Stimulated activated naive B cell treated with anti-CD40 and anti-IgM and Interleukin-4, amounts not matched to agents 10 μg/mL and 1 μg/mL and 100 μg/mL, for 72 hours (primary cell): Measurements from ENCODE around the gene CHST4.

Experiments
- ATAC-seq, 2 donors: fragments of 150-1000 bp; cut with Tn5 transposase; replicated peaks; 2 replicates each; pipeline ENCODE4 v1.10.0; 2021; ENCODE audit warnings: moderate library complexity in 1 of 2
- DNase-seq: peaks from one replicate; pipeline ENCODE4 v3.0.0; 2021
- H3K27ac Mint-ChIP-seq: one replicate; pipeline ENCODE4 v1.8.0; 2022; ENCODE audit warnings: mild to moderate bottlenecking, mixed read lengths
- H3K27me3 Mint-ChIP-seq, 2 donors: one replicate each; pipeline ENCODE4 v1.8.0; 2022; ENCODE audit warnings: mixed read lengths in 2 of 2
- H3K36me3 Mint-ChIP-seq, 2 donors: one replicate each; pipeline ENCODE4 v1.8.0; 2022; ENCODE audit warnings: mixed read lengths in 2 of 2, mild to moderate bottlenecking in 1 of 2
- H3K4me1 Mint-ChIP-seq, 2 donors: one replicate each; pipeline ENCODE4 v1.8.0; 2022; ENCODE audit warnings: mixed read lengths in 2 of 2, mild to moderate bottlenecking in 1 of 2
- H3K4me3 Mint-ChIP-seq, 2 donors: one replicate each; pipeline ENCODE4 v1.8.0; 2022; ENCODE audit warnings: mild to moderate bottlenecking in 2 of 2, mixed read lengths in 2 of 2, moderate library complexity in 1 of 2
- H3K9me3 Mint-ChIP-seq, 2 donors: one replicate each; pipeline ENCODE4 v1.8.0; 2022; ENCODE audit warnings: mixed read lengths in 2 of 2, mild to moderate bottlenecking in 1 of 2

Gene CHST4

GRCh38 chr16:71526111-71526631 lies at the start of gene CHST4:
TSS of gene CHST4 (plus strand) at chr16:71526426. CDS start at chr16:71536678, 10,252 bp downstream.
- no peak within 1 kb of the TSS for H3K27ac Mint-ChIP-seq
- peaks cover 40 to 44% of the 10 kb centered on the region in 2 donors for H3K27me3 Mint-ChIP-seq
- H3K4me1 Mint-ChIP-seq = peaks cover 6 to 7% of the 10 kb centered on the region in 2 donors
- no peaks in the 10 kb centered on the region for H3K36me3 Mint-ChIP-seq
- ATAC-seq = peak; percentile 65 to 84
- peak within 1 kb of the TSS; percentile 23 to 50 for H3K4me3 Mint-ChIP-seq
- peak; percentile 3 for DNase-seq
- no peaks in the 10 kb centered on the region for H3K9me3 Mint-ChIP-seq

GRCh38 chr16:71476457-71477124 lies 49.6 kb upstream of the CHST4 start:
- Mint-ChIP-seq H3K27ac (no peak overlapping the region), H3K4me1 (peaks cover 0 to under 1% of the 10 kb centered on the region in 2 donors), H3K9me3 (no peaks in the 10 kb centered on the region), H3K36me3 (peaks cover 28 to 52% of the 10 kb centered on the region in 2 donors), H3K4me3 (no peak overlapping the region), H3K27me3 (no peaks in the 10 kb centered on the region)
- DNase-seq (no peak), ATAC-seq (no peak)

- Mint-ChIP-seq H3K4me1 (peaks cover 9 to 10% of the 10 kb centered on the region in 2 donors), H3K9me3 (no peaks in the 10 kb centered on the region), H3K27ac (no peak overlapping the region), H3K4me3 (no peak overlapping the region), H3K27me3 (no peaks in the 10 kb centered on the region), H3K36me3 (peaks cover 23 to 44% of the 10 kb centered on the region in 2 donors)
- ATAC-seq (no peak), DNase-seq (no peak)
Measured at GRCh38 chr16:71479420-71479819, 46.8 kb upstream of the CHST4 start.

- DNase-seq = no peak
- Mint-ChIP-seq H3K36me3 (peaks cover 17 to 31% of the 10 kb centered on the region in 2 donors), H3K4me3 (no peak overlapping the region), H3K4me1 (peaks cover 10 to 13% of the 10 kb centered on the region in 2 donors), H3K27me3 (no peaks in the 10 kb centered on the region), H3K9me3 (no peaks in the 10 kb centered on the region), H3K27ac (no peak overlapping the region)
- no peak for ATAC-seq
Measured at GRCh38 chr16:71480956-71481355, 45.3 kb upstream of the CHST4 start.

GRCh38 chr16:71482569-71482968 lies 43.7 kb upstream of the CHST4 start:
- H3K27ac Mint-ChIP-seq = no peak overlapping the region
- peaks cover 9 to 19% of the 10 kb centered on the region in 2 donors for H3K36me3 Mint-ChIP-seq
- peaks cover 3 to 5% of the 10 kb centered on the region in 2 donors for H3K9me3 Mint-ChIP-seq
- no peak overlapping the region for H3K4me3 Mint-ChIP-seq
- no peak for ATAC-seq
- H3K4me1 Mint-ChIP-seq = peaks cover 10 to 15% of the 10 kb centered on the region in 2 donors
- H3K27me3 Mint-ChIP-seq = peaks cover 6% of the 10 kb centered on the region in 2 donors
- no peak for DNase-seq

- ATAC-seq (peak; percentile 94 to 95), DNase-seq (peak; percentile 79)
- peak overlapping the region; percentile 88 to 90 for H3K4me3 Mint-ChIP-seq
- peaks cover 13% of the 10 kb centered on the region in 2 donors for H3K27me3 Mint-ChIP-seq
- peaks cover 2 to 10% of the 10 kb centered on the region in 2 donors for H3K36me3 Mint-ChIP-seq
- H3K9me3 Mint-ChIP-seq = peaks cover 3 to 5% of the 10 kb centered on the region in 2 donors
- H3K4me1 Mint-ChIP-seq = peaks cover 10 to 15% of the 10 kb centered on the region in 2 donors
- H3K27ac Mint-ChIP-seq = peak overlapping the region; percentile 96
Measured at GRCh38 chr16:71484006-71484893, 42.0 kb upstream of the CHST4 start.

GRCh38 chr16:71489122-71489521 lies 37.1 kb upstream of the CHST4 start, which contains the start of gene ZNF19:
TSS of gene ZNF19 (minus strand) at chr16:71489324. CDS start at chr16:71482114, 7,210 bp downstream.
- Mint-ChIP-seq H3K4me3 (no peak within 1 kb of the TSS), H3K4me1 (peaks cover 0 to 9% of the 10 kb centered on the region in 2 donors), H3K36me3 (peaks cover 0 to 4% of the 10 kb centered on the region in 2 donors), H3K27me3 (peaks cover 15 to 17% of the 10 kb centered on the region in 2 donors), H3K9me3 (peaks cover 3 to 5% of the 10 kb centered on the region in 2 donors), H3K27ac (no peak within 1 kb of the TSS)
- DNase-seq = no peak
- no peak for ATAC-seq

GRCh38 chr16:71490361-71490760 lies 35.9 kb upstream of the CHST4 start:
- peaks cover 15 to 17% of the 10 kb centered on the region in 2 donors for H3K27me3 Mint-ChIP-seq
- H3K9me3 Mint-ChIP-seq = peaks cover 3 to 5% of the 10 kb centered on the region in 2 donors
- DNase-seq (no peak), ATAC-seq (no peak)
- no peak overlapping the region for H3K4me3 Mint-ChIP-seq
- H3K36me3 Mint-ChIP-seq = peaks cover 0 to 4% of the 10 kb centered on the region in 2 donors
- no peak overlapping the region for H3K27ac Mint-ChIP-seq
- peaks cover 0 to 5% of the 10 kb centered on the region in 2 donors for H3K4me1 Mint-ChIP-seq

- Mint-ChIP-seq H3K27me3 (peaks cover 15 to 17% of the 10 kb centered on the region in 2 donors), H3K27ac (no peak overlapping the region), H3K36me3 (peaks cover 0 to 4% of the 10 kb centered on the region in 2 donors), H3K4me1 (peaks cover 0 to 5% of the 10 kb centered on the region in 2 donors), H3K9me3 (peaks cover 3 to 5% of the 10 kb centered on the region in 2 donors), H3K4me3 (no peak overlapping the region)
- no peak for ATAC-seq
- DNase-seq = no peak
Measured at GRCh38 chr16:71491054-71491453, 35.2 kb upstream of the CHST4 start.

- Mint-ChIP-seq H3K36me3 (no peaks in the 10 kb centered on the region), H3K9me3 (no peaks in the 10 kb centered on the region), H3K27me3 (peaks cover 7 to 9% of the 10 kb centered on the region in 2 donors), H3K27ac (no peak overlapping the region), H3K4me1 (peaks cover 0 to 3% of the 10 kb centered on the region in 2 donors), H3K4me3 (no peak overlapping the region)
- ATAC-seq = peak in 1 of 2 donors; percentile 38
- DNase-seq = no peak
Measured at GRCh38 chr16:71492786-71493185, 33.4 kb upstream of the CHST4 start.

- Mint-ChIP-seq H3K9me3 (no peaks in the 10 kb centered on the region), H3K27me3 (peaks cover 9 to 12% of the 10 kb centered on the region in 2 donors), H3K36me3 (no peaks in the 10 kb centered on the region), H3K4me1 (peaks cover 0 to 3% of the 10 kb centered on the region in 2 donors), H3K27ac (no peak overlapping the region), H3K4me3 (no peak overlapping the region)
- no peak for DNase-seq
- ATAC-seq = no peak
Measured at GRCh38 chr16:71493213-71493612, 33.0 kb upstream of the CHST4 start.

GRCh38 chr16:71498031-71498430 lies 28.2 kb upstream of the CHST4 start:
- no peaks in the 10 kb centered on the region for H3K36me3 Mint-ChIP-seq
- no peak for DNase-seq
- H3K9me3 Mint-ChIP-seq = no peaks in the 10 kb centered on the region
- no peak overlapping the region for H3K27ac Mint-ChIP-seq
- H3K4me1 Mint-ChIP-seq = no peaks in the 10 kb centered on the region
- no peak overlapping the region for H3K4me3 Mint-ChIP-seq
- ATAC-seq = no peak
- peaks cover 15 to 16% of the 10 kb centered on the region in 2 donors for H3K27me3 Mint-ChIP-seq

- H3K4me3 Mint-ChIP-seq = no peak overlapping the region
- H3K4me1 Mint-ChIP-seq = peaks cover 0 to under 1% of the 10 kb centered on the region in 2 donors
- peaks cover 20 to 21% of the 10 kb centered on the region in 2 donors for H3K27me3 Mint-ChIP-seq
- ATAC-seq (peak; percentile 70 to 75), DNase-seq (peak; percentile 51)
- H3K9me3 Mint-ChIP-seq = no peaks in the 10 kb centered on the region
- no peaks in the 10 kb centered on the region for H3K36me3 Mint-ChIP-seq
- H3K27ac Mint-ChIP-seq = no peak overlapping the region
Measured at GRCh38 chr16:71499775-71500364, 26.4 kb upstream of the CHST4 start.

GRCh38 chr16:71500964-71501363 lies 25.3 kb upstream of the CHST4 start:
- ATAC-seq (no peak), DNase-seq (no peak)
- Mint-ChIP-seq H3K4me1 (peaks cover 0 to 2% of the 10 kb centered on the region in 2 donors), H3K9me3 (no peaks in the 10 kb centered on the region), H3K27ac (no peak overlapping the region), H3K36me3 (no peaks in the 10 kb centered on the region), H3K4me3 (no peak overlapping the region), H3K27me3 (peaks cover 20 to 21% of the 10 kb centered on the region in 2 donors)
